Dermis microvascular lymphatic vessel endothelial cell (primary cell): ENCODE data around the gene SLC7A5. TPM values are rescaled to one million over a fixed set of nuclear protein-coding genes. Genes with fewer than 3 reads are reported as not detected.
"Not testable (repeated sequence)": the region's sequence is repeated elsewhere in the genome, so short reads cannot be mapped to it uniquely, and the experiment has no call there.

Source experiments
- DNase-seq, 2 donors: peaks; one replicate each; pipeline versions ENCODE4 v3.0.0 to v3.0.0-alpha.2; 2010; ENCODE audit warnings: low read depth in 2 of 2
- total RNA-seq: library from RNA; depleted of rRNA; stranded (reverse); fragments of >200 nt; gene quantifications from 2 replicates; pipeline ENCODE4 v1.2.1, GENCODE V29; 2014

SLC7A5 gene
- 2.7 and 4.6 TPM in 2 replicates for total RNA-seq

DNA sequence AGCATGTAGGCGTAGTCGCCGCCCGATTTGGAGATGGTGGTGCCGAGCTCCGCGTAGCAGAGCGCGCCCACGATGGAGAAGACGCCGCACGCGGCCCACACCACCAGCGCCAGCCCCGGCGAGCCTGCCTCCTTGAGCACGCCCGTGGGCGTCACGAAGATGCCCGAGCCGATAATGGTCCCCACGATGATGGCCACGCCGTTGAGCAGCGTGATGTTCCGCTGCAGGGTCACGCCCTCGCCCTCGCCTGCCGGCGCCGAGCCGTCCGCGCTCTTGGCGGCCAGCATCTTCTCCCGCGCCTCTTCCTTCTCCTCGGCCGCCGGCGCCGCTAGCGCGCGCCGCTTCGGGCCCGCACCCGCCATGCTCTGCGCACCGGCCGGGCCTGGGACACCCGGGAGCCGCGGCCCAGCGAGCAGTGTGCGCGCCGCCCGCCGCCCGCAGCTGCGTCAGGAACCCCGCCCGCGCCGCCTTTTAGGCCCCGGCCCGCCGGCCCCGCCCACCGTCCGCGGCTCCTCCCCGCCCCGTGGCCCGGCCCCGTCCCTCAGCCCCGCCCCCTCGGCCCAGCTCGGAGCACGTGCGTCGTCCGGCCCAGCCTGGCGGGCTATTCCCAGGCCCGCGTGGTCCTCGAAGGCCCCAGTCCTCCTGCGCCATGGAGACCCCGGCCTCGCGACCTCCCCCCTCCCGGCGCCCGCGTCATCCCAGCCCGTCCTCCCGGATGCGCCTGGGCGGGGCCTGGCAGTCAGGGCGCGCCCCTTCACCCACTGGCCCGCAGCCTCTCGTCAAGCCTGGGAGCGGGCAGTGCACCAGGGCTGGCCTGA lies at the start of gene SLC7A5:
SLC7A5 (minus strand) TSS at position 447 of the 818 bp plus-strand sequence; CDS start at position 362, 85 bp downstream.
- DNase-seq: peak in 1 of 2 donors; percentile 81

DNA sequence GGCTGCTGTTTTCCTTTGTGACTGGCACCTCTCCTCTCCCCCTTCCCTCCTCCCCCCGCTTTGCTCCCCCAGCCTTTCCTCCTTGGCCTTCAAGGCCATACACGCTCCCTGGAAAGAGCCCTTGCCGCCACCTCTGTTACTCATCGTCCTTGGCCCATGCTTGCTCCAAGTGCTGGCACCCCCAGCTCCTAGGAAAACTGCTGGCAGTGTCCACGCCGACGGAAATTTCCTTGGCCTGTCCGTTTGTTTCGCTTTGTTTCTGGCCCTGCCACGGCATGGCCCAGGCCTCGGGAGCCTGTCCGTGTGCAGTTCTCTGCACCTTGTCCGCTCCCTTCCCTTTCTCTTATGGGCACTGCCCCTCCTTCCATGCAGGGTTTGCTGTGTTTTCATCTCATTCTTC lies 49.0 kb upstream of the SLC7A5 start:
- DNase-seq: no peak

DNA sequence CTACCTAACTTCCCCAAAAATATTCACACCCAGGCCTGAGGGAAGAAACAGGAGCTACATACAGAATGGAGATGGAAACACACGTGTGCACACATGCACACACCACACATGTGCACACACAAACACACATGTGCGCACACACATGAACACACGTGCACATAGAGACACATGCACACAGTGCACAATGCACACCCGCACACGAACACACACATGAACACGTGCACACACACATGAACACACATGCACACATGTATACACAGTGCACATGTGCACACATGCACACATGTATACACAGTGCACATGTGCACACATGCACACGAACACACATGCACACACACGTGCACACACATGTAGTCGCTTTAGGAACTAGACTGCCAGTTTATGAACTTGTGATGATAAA lies 48.2 kb upstream of the SLC7A5 start:
- DNase-seq: no peak

DNA sequence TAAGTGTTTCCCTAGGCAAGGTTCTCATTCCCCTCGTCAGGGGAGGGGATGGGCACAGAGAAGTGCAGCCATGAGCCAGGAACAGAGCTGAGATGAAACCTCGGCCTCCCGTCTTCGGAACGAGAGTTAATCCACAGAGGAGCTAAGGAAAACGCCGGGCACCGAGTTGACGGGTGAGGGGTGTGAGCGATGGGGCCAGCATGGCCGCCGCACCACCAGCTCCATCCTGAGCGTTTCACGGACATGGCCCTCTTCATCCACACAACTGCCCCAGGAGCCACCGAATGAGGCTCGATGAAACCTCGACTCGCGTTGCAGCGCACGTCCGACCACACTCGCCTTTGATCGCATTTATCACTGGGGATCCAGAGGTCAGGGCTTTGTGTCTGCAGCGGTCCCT lies 45.5 kb upstream of the SLC7A5 start:
- DNase-seq: no peak

DNA sequence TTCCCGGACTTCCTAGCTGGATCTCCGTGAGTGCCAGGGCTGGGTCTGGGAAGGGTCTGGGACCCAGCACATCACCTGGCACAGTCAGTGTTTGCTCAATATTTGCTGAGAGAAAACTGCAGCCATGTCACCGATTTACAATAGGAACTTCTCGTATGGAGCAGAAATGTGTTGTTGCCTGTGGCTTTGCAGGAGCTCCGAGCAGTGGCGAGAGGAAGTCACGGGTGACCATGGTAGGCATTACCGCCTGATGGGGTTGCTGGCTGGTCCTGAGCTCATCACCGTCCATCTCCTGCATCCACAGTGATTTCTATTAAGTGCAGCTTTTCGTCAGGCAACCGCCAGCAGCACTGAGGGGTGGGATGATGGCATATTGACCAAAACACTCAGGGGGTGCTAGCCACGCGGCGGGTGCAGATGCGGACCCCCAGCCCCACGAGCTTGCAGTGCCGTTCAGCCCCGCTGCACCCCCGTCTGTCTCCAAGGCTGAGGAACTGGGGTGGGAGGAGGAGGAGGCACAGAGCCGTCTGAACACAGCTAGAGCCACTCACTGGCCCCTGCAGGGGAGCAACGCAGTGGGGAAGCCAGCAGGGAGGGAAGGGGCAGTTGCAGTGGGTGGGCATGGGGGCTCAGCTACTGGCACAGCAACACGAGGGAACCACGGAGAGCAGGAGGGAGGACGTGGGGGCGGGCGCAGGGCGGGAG lies 44.9 kb upstream of the SLC7A5 start:
- DNase-seq: not testable (repeated sequence)

DNA sequence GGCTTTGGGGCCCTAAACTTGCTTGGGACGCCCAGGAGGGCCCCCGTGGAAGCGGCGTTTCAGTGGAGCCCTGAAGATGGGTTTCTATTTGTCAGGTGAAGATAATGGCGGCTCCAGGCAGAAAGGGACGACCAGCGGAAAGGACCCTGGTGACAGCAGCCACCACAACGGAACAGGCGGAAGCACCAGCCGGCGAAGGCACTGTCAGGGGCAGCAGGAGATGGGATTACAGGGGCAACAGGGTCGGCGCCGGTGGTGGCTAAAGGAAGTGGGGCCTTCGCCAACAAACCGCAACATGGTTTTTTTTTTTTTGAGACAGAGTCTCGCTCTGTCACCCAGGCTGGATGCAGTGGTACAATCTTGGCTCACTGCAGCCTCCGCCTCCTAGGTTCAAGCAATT lies 43.4 kb upstream of the SLC7A5 start:
- DNase-seq: not testable (repeated sequence)

DNA sequence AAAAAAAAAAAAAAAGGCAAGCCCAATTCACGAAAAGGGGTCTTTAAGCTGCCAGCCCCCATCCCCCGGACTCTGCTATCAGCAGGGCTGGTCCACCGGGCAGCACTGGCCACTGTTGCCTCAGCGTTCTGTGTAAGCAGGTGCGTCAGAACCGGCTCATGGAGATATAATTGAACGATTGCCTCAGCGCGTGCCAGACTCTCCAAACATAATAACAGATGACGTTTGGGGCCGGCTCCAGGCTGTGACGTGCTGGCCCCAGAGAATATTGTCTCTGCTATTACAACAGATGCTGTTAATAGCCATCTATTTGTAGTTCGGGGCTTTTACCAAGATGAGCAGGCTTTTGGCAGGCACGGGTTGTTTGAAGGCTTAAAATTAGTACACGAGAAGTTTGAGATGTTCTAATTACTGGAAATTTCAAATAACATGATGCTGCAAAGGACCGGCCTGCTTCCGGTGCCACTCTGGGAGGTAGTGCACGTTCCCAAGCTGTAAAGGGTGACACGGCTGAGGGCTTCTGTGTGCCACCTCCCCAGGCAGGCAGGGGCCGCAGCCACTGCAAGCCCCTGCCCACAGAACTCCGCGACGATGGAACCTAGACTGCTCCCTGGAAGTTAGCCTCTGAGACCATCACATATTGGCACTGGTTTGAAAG lies 41.9 kb upstream of the SLC7A5 start:
- not testable (repeated sequence) for DNase-seq

DNA sequence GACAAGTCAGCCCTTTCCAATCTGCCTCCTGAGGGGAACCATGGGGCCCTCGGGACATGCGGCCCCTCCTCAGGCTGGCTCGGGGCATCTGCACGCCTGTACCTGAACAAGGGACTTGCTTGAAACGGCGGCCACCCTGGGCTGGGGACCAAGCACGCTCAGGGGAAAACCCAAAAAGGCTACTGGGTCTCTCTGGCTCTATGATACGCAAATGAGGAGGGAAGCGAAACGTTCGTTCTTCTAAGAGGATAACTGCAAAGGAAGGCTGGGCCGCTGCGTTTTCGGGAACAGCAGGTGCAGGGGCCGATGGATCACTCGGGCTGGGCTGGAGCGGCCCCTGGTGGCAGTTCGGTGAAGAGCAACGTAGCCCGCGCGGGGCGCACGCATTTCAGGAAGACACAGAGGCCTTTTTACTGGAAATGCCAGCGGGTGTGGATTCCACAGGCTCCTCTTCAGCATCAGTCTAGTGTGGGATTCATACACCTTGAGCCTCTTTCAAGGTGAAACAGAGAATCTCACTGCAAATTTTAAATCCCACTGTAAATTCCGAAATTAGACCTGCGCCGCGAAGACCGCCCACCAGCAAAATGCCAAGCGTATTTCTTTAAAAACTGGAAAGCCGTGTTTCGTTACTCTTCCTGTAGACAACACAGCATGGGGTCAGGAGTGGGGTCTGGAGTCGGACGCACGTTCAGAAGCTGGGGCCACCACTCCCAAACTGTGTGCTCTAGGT lies 40.1 kb upstream of the SLC7A5 start:
- DNase-seq: peak; percentile 11 to 41

DNA sequence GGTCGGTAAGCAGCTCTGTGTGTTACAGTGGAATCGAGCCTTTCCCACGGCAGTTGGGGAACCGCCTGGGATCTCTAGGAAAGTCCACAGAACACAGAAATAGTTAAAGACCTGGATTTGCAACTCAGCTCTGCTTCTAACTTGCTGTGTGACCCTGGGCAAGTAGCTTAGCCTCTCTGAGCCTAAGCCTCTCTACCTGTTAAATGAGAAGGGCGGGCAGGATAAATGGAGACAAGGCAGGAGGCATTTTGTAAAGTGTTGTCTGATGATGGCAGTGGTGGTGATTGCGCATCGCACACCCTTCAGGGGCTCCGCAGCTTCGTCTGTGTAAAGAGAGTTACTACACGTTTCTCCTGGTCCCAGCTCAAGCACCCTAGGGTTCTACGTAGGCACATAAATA lies 38.8 kb upstream of the SLC7A5 start:
- DNase-seq: not testable (repeated sequence)

DNA sequence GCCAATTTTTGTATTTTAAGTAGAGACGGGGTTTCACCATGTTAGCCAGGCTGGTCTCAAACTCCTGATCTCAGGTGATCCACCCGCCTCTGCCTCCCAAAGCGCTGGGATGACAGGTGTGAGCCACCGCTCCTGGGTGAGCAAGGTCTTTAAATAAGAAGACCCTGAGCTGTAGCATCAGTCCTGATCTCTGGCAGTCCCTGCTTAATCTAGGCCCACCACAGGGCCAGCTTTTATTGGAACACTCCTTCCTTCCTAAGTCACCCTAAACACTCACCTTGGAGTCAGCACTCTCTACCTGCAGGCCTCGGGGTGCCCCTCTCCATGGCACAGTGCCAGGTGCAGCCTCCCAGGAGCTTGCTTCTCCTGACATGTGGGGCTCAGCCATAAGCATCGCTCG lies 36.2 kb upstream of the SLC7A5 start:
- DNase-seq: not testable (repeated sequence)

DNA sequence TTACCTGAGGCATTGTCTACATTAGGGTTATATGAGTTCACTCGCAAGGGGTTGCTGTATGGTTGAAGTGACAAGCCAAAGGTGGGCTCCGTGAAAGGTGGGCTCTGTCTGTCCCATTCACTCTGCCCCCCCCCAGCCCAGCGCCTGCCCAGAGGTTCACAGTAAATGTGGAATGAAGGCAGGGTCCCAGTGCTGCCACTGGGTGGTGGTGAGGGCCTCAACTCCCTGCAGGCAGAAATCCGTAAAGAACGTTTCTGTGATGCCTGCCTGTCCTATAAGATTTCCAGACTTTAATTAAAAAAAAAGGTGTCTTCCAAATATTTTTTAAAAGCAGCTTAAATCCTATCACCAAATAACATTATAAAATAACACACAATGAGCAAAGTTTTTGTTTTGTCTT lies 35.7 kb upstream of the SLC7A5 start:
- DNase-seq: not testable (repeated sequence)

DNA sequence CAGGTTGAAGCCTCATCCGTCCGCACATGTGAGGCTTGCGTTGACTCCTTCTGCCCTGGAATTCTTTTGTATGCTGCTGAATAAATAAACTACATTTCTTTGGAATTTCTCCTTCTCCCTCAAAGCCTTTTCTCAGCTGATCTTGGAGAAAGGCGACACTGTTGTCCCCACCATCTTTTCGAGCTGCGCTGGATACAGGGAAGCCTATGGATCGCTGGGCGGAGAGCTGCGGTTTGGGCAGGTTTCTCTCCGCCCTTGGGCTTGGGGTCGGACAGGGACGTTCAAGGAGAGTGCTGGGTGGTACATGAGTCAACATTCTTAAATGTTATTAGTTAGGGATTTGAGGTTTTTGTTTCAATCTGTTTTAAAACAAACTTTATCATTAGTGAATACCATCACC lies 31.2 kb upstream of the SLC7A5 start:
- DNase-seq: not testable (repeated sequence)

DNA sequence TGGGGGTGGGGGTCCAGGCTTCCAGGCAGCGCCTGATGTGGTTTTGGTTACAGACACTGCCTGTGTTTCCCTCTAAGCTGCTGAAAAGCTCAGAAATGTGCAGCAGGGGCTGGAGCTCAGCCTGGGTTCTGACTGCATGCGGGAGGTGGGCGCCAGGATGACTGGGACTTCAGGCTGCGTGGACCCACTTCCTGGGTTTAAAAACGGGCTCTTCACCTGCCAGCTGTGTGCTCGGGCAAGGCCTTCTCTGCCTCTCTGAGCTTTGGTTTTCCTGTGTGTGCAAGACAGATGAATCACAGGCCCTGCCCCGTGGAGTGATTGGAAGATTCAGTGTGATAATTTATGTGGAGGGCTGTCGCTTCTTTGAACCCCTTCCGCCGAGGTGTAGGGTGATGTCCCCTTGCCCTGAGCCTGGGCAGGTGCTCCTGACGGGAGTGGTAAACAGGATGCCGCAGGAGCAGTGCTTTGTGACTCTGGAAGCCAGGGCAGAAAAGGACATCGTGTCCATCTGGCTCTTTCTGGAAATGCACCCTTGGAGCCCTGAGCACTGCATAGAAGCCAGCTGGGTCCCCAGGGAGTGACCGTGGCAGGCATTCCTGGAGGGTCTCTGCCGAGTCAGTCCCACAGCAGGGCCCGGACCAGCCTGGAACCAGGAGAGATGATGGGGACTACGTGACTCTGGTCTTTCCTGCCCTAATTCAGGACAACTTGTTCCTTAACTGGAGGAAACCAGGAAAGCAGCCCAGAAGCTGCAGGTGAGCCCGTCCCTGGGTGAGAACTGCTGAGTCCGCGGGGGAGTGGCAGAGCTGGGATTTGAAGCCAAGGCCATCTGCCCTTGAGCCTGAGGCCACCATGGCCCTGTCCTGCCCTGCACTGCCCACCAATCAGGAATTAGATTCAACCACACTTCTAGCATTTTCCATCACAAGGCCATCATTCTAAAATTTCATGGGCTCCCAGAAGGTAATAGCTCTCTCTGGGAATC lies 28.5 kb upstream of the SLC7A5 start:
- no peak for DNase-seq

DNA sequence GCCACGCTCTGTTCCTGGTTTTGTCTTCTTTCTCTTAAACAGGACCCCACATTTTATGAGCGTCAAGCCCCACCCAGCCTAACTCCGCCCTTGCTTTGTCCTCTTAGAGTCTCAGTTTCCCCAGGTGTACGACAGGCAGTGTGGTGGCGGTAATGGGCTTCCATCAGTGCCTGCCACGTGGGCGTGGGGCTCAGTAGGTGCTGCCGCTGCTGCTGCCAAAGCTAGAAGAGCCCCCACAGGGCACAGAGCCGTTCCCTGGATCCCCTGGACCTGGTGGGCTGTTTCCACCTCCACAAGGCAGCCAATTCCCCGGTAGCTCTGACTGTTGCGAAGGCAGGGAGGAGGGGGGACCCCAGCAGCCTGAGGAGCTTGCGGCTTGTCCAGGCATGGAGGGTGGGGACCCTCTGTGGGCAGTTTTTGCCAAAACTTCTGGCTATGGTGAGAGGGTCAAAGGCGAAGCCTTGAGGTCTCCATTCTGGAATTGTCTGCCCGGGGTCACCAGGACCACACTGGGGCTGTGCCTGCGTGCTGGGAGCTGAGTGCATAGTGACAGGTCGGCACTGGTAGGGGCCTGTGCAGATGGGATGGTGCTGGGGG lies 27.7 kb upstream of the SLC7A5 start:
- DNase-seq: not testable (repeated sequence)

DNA sequence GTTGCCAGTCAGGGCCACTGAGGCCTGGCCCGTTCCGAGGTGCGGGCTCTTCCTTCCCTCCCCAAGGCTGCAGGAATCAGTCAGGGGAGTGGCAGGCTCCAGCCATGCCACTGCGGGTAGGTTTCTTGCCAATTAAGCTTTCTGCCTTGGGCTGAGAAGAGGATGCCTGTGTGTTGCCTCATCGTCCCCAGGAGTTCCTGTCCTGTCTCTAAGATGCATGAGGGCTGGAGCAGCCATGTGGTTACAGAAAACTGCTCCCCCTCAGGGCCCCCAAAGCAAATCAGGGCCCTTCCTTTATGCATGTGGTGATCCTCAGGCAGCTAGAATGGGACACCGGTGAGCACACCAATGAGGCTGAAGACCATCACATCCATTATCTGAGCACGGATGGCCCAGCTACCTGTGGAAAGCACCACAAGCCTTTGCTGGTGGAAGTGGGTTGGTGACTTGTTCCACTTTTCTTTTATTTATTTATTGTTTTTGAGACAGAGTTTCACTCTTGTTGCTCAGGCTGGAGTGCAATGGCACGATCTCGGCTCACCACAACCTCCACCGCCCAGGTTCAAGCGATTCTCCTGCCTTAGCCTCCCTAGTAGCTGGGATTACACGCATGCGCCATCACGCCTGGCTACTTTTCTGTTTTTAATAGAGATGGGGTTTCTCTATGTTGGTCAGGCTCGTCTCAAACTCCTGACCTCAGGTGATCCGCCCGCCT lies 27.0 kb upstream of the SLC7A5 start:
- not testable (repeated sequence) for DNase-seq

DNA sequence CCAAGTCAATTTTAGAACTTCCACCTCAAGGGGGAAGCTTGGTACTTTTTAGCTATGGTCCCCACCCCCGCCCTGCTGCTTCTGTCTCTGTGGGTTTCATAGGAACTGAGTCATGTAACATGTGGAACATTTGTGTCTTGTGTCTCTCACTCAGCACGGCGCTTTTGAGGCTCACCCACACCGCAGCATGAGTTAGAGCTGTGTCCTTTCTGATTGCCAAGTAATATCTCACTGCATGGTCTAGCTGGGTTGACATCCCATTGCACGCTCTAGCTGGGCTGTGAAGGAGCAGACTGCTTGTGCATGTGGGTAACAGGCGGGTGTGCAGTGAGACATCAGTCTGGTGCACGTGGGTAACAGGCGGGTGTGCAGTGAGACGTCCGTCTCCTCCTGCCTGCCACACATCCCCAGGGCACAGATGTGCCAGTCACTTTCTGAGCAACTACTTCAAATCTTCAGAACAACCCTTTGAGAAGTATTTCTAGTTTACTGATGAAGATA lies 26.4 kb upstream of the SLC7A5 start:
- no peak for DNase-seq

DNA sequence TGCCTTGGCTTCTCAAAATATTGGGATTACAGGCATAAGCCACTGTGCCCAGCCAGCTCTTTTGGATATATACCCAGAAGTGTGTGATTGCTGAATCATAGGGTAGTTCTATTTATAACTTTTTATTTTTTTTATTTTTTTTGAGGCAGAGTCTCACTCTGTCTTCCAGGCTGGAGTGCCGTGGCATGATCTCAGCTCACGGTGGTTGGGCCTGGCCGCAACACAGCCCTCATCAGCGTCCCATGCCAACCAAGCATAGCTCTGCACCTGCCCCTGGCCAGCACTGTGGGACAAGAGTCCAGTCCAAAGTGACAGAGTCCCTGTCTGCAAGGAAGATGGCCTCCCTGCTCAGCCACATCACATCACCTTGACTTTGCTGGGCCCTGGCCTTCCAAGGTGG lies 24.7 kb upstream of the SLC7A5 start:
- DNase-seq: not testable (repeated sequence)

DNA sequence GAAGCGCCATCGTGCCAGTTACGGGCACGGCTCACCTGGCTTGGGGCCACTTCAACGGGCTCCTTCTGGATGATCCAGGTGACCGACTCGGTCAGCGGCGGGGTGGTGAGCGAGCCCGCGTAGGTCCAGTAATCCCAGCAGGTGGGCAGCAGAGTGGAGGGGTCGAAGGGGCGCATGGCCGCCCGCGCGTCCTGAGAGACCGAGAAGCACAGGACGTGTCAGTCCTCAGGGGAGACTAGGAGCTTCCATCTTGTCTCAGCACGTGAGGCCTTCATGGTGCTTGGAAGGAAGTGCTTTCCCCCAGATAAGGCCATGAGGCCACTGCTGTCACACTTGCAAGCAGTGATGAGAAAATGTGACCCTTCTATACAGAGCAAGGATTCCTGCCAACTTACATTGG lies 22.5 kb upstream of the SLC7A5 start:
- no peak for DNase-seq

DNA sequence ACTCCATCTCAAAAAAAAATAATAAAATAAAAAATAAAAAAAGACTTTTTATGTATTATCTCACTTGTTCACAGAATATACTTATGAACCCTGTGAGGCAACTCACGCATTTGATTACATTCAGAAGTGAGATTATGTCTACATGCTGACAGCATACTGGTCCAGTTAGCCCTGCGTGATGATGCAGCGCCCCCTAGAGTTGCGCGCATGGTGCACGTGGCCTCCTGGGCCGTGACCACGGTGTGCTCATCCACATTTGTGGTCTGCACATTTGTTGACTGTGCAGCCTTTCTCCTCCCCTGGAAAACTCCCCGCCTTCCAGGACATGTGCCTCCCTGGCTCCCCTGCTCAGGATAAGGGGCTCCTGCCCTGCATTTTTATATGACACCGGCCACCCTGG lies 20.5 kb upstream of the SLC7A5 start:
- DNase-seq: not testable (repeated sequence)
